Ovary (tissue), 3 donors: ENCODE results near the gene L2HGDH.

ENCODE experiments used
- CTCF ChIP-seq, 3 donors: fragments of 450-650 bp in 2 of 3; fragments of 200-600 bp in 1 of 3; IDR thresholded peaks; one replicate each; pipeline versions ENCODE4 v1.5.1 to v1.8.0; 2016 to 2022; ENCODE audit warnings: antibody characterized with exemption in 3 of 3, mild to moderate bottlenecking in 1 of 3
- EP300 ChIP-seq: sonication (generic); formaldehyde crosslinking; IDR thresholded peaks from one replicate; pipeline ENCODE4 v1.6.1; 2017; ENCODE audit warnings: antibody characterized with exemption
- donor health status: DM: no; HTN: no; CAD: no.

GRCh38 chr14:50344876-50345563 lies 33.0 kb upstream of the L2HGDH start:
- TF ChIP-seq EP300 (no peak), CTCF (IDR thresholded peaks at IDR 0.05) (no peak)
